GM04503 (cell line): ENCODE results near the gene OR2A5.
"Not testable (repeated sequence)": the region's sequence is repeated elsewhere in the genome, so short reads cannot be mapped to it uniquely, and the experiment has no call there.

Source experiments
- DNase-seq: peaks from one replicate; pipeline ENCODE4 v3.0.0-alpha.2; 2012; ENCODE audit warnings: low read depth

Gene OR2A5

DNA sequence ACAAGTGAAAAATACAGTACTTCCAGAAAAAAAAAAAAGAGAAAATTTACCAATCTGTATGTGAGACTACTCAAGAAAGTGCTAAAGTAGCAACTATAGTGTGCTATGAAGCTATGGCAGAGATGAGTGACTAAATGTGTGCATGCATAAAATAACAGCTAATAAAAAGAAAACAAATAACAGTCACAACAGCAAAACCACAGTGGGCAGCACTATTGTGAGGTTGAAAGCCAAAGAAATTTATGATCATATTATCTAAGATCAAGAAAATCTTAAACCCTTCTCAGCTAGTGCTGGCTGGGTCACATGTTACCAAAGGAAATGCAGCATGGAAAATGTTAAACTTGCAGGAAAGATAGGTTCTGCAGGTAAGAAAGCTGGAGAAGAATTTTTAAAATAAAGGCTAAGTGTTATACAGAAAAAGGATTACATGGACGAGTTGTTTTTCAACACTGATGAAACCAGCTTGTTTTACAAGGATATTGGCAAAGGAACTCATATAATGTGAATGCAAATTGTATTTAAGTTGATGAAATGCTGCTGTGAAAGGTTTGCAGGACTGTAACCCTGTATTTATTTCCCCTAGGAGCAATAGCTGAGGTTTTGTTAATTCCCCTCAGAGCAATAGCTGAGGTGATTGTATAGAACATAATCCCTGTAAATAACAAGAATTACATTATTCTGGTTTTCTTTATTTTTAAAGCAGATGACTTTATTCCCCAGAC, 15.6 kb upstream of the OR2A5 start:
- no peak for DNase-seq

GRCh38 chr7:144035385-144035784, 13.4 kb upstream of the OR2A5 start:
- no peak for DNase-seq

GRCh38 chr7:144036302-144036885, 12.4 kb upstream of the OR2A5 start:
- DNase-seq: no peak

GRCh38 chr7:144037414-144038035, 11.2 kb upstream of the OR2A5 start:
- DNase-seq: no peak

DNA sequence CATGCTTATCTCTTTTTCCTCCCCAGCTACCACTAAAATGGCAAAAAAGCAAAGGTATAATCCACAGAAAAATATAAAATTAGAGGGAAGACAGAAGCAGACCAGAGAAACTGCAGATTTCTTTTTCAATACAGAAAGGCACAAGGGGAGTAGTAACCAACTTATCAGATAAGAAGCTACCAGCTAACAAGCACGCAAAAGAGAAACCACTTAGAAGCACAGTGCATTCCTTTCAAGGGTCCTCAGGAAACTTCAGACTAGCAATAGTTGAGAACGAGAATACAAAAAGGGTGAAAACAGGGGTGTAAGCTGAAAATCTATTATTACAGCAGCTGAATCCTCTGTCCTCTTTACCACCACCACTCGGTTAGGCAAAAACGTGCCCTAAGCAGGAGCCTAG, 9.9 kb upstream of the OR2A5 start:
- no peak for DNase-seq

DNA sequence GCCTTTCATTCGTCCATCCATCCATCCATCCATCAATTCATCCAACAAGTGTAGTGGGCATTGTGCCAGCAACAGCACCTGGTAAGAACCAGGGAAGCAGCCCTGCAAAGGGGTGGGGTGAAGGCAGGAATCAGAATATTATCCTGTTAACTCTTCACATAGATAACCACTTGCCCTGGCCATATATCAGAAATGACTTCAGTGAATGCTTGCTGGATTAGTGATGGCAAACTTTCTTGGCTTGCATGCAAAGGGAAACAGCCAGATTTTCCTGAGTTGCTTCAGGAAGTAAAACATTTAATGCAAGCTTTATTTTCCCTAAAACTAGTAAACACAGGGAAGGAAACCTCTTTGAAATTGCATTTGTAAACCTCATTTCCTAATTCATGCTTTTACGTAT, 743 bp downstream of the OR2A5 start:
- no peak for DNase-seq

DNA sequence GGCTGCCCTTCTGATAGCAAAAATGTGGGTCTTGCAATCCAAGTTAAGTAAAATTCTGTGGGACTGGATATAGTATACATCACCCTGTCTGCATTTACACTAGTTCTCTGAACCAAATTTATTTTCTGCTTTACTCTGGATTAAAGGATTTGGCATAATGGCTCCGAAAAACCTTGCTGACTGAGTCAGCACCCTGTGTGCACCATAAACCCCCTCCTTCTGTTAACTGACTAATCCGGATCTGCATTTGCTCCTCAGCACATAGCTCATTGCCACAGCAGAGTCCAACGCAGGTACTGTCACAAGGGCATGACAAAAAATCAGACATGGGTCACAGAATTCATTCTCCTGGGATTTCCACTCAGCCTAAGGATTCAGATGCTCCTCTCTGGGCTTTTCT, 1.3 kb downstream of the OR2A5 start:
- DNase-seq: no peak

- not testable (repeated sequence) for DNase-seq
Measured at GRCh38 chr7:144050884-144051283, 2.1 kb downstream of the OR2A5 start.

DNA sequence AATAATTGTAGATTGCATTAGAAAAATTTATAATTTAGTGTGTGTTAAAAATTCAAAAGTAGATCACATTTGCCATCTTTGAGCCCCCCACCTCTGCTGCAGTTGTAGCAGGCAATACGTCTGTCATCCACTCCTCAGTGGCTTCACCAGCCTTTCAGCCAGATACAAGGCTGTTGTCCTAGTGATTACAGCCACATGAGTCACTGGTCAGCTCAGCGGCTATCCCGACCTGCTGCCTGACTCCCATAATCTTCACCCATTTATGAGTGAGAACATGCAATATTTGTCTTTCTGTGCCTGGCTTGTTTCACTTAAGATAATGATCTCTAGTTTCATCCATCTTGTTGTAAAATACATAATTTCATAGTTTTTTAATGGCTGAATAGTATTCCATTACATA, 9.2 kb downstream of the OR2A5 start:
- no peak for DNase-seq

DNA sequence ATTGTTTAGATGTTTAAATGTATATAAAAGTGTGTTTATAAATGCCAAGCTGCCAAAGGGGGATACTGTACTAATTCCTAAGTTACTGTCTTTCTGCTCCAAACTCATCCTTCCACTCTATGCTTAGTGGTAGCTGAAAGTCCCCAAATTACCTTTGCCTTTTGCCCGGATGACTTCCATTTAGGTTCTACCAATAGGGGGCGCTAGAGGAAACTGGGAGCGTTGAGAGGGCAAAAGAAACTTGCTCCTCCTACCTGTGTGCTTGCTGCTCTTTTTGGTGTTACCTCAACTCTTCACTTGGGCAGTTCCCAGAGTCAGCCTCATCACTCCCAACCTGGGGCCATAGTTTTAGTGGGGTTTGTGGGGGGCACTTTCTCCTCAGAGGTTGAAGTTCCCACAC, 15.0 kb downstream of the OR2A5 start:
- no peak for DNase-seq

- no peak for DNase-seq
Measured at GRCh38 chr7:144069511-144069910, 20.8 kb downstream of the OR2A5 start, which contains the start of gene OR2A25. OR2A25 (plus strand) TSS chr7:144069811; CDS start chr7:144074220, 4,409 bp downstream.

GRCh38 chr7:144069953-144070352, 21.2 kb downstream of the OR2A5 start:
- no peak for DNase-seq

GRCh38 chr7:144074374-144074773, 25.6 kb downstream of the OR2A5 start:
- DNase-seq: no peak

- DNase-seq: no peak
Measured at GRCh38 chr7:144085978-144086377, 37.2 kb downstream of the OR2A5 start, which contains the start of gene OR2A12. OR2A12 (plus strand) TSS chr7:144086278; CDS start chr7:144095108, 8,830 bp downstream.

DNA sequence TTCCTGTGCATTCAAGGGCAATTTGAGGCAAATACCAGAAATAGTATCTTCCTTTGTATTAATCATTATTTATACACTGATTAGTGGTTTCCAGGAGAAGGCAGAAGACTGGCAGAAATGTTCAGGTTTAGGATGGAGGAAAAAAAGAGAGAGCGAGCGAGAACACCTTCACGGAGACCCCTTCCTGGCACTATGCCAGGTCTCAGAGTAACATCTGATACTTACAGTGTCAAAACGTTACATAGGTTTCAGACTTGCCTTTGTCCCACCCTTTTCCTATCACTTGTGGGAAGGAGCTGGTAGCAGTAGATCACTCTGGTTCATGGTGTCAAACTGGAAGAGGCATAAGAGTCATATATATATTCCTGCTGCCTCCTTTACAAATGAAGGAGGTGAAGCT, 38.0 kb downstream of the OR2A5 start:
- DNase-seq: no peak

DNA sequence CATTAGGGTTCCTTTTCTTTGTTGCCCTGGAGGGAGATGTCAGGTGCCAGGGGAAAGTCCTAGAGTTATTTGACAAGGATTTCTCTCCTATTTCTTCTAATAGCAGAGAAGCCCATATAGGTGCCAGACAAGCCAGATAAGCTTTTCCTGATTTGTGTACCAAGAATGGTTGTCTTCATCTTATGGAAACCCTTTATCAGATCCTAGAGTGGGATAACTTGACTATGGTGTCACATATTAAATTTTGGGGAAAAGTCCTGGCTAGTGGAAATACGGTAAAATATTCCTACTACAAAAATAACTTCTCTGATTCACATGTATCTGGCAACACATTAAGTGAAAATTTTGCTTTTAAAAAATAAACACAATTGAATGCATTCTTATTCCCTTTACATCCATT, 38.5 kb downstream of the OR2A5 start:
- no peak for DNase-seq

GRCh38 chr7:144090667-144091066, 41.9 kb downstream of the OR2A5 start:
- no peak for DNase-seq

- DNase-seq: no peak
Measured at GRCh38 chr7:144098776-144099175, 50.0 kb downstream of the OR2A5 start.

DNA sequence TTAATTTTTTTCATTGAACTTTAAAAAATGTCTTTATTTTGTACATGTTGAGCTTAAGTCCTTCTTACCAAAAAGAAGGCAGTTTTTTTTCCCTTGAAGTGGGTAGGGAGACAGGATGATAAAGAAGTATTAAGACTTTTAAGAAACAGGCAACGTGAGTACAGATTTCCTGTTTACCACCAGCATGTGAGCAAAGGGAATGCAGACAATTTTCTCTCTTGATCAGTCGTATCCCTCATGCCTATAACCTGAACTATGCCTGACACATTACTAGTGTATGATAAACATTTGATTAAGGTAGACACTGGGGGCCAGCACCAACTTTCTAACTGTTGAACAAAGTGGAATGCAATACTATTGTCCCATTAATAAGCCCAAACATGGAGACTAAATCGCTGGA, 51.9 kb downstream of the OR2A5 start:
- DNase-seq: no peak

GRCh38 chr7:144102041-144102440, 53.3 kb downstream of the OR2A5 start:
- no peak for DNase-seq

DNA sequence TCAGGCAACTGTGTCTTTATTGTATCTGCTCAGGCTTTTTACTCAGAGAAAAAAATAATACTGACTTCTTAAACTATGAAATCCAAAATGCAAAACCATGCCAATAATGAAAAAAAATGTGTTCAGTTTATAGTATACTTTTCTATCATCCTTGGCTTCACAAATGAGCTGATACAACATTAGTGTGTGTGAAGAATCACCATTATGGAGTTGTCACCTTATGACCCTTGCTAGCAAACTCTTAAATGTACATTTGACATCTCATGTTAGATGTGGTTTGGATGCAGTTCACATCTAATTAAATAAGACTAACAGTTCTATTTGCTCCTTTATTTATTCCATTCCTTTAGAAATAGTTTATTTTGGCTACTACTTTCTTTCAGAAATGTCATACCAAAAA, 56.5 kb downstream of the OR2A5 start:
- no peak for DNase-seq
